8988T (cell line): ENCODE measurements around the gene PCK1.

Experiments used
- DNase-seq: peaks from one replicate; pipeline ENCODE4 v3.0.0; 2011

PCK1 gene

DNA sequence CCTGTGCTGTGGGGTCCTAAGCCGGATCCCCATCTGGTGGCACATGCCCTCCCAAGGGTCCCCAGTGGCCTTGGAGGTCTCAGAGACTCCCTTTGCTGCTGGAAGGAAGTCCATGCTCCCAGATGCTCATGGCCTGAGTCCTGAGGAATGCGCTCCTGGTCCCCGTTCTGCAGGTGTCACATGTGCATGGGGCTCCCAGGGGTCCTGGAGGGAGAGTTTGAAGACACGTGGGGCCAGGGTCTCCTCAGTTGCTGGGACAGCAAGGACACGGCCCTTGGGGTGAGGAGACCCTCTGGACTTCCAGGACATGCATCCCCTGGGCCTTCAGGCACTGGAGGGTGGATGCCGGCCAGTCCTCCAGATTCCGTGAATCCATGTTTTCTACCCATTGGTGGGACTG, 47.6 kb downstream of the PCK1 start:
- no peak for DNase-seq

DNA sequence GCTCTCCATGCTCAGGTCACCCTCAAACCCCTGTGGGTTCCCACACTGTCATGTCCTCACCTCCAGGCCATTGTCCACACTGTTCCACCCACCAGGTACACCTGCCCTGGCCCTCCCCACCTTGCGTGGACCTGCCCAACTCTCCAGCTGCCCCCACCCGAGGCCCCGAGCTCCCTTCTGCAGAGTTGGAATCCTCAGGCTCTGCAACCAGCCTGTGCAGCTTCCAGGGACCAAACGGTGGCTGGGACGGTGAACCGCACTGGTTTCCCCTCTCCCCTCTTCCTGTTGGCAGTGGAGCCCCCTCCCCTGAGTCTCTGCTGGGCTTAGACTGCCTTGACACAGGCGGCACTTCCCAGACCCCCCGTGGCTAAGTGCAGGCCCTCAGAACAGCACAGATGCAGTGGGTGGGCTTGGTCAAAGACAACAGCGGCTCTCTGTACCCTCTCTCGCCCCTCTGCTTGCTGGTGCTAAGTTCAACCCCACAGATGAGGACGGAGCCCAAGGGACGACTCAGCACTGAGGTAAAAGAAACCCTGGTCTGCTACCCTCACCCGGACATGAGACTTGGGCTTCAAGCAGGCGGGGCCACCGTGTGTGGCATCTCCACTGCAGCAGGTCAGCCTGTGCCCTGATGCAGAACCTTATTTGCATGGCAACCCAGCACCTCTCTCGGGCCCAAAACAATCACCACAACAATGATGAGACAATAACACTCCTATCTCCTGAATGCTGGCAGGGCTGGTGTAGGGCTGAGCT, 48.4 kb downstream of the PCK1 start:
- DNase-seq = no peak

DNA sequence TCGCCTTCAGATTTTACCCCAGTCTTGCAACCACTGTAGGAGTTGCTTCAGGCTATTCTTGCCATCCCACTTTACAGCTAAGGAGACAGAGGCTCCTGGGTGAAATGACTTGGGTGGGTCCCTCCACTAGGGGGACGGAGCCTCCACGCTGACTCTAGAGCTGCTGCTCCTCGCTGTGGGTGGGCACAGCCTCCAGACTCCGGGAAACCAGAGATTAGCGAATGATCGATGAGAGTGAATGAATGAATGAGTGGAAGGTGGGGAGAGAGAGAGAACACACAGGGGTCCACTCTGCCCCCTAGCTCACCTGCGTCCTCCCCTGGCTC, 48.9 kb downstream of the PCK1 start:
- no peak for DNase-seq

DNA sequence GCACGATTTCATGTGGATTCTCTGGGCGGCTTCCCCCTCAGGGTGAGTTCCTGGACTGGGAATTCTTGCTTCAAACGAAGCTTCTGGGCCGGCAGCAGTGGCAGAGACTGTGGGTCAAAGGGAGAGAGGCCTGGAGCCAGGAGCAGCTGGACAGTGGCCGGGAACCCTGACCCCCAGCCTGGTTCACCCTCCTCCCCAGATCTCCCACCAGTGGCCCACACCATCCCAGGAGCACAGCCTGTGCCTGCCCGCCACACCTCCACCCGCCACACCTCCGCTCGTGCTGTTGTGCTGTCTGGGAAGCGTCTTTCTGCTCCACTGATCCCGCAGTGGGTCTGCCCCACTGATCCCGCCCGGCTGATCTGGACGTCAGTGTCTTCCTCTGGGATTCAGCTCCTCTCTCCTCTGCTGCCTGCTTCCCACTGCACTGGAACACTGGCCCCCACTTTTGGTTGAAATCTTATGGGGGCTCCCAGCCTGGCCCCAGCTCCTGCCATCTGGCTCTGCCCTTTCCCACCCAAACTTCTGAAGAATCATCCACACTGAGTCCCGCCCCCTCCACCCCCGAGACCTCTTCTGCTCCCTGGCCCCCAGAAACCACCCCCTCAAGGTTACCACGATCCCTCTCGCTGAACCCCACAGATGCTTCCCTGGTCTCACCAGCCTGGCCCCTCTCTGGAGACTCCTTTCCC, 49.5 kb downstream of the PCK1 start:
- no peak for DNase-seq

DNA sequence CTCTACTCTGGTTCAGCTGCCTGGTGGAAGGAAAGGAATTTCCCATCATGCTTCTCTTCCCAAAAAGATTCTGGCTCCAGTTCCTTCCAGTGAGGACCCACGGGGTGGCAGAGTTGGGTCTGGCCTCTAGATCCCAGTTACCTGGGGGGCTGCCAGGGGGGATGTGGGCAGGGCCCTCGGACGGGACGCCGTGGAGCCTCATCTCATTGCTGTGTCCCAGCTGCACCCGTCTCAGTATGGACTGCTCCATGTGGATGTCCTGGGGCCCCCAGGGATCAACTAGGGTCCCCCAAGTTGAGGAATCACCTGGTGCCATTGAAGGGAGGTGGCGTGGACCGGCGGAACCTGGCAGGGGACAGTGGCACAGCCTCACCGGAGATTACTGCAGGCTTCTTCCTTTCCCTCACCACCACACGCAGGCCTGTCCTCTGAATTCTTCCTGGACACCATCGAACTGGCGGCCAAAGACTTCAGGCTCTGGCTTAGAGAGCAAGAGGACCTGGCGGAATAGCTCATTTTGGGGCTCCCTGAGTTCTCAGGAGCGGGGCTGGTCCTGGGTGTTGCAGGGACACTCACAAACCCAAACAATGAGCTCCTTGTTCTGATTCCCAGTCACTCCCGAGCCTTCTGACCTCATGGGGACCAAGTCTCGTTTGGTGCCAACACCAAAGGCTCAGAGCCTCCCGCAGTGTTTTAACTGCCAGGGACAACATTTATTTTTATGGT, 50.8 kb downstream of the PCK1 start:
- no peak for DNase-seq

- no peak for DNase-seq
Measured at GRCh38 chr20:57612436-57612835, 51.5 kb downstream of the PCK1 start.

DNA sequence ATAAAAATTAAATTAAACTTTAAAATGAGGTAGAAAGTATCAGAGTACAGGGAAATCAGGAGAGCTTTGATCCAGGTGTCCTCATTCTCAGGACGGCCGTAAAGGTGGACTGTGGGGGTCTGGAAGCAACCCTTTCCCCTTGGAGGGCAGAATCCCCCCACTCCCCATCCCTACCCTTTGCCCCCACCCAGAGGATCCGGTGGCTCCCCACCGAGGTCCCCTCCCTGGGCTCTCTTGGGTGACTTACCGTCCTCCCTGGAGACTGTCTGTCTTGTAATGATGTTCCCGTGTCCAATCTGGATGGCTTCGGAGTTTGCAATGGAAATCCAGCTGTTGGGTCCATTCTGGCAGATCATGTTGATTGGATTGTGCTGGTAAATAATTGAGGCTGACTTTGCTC, 52.0 kb downstream of the PCK1 start:
- no peak for DNase-seq

DNA sequence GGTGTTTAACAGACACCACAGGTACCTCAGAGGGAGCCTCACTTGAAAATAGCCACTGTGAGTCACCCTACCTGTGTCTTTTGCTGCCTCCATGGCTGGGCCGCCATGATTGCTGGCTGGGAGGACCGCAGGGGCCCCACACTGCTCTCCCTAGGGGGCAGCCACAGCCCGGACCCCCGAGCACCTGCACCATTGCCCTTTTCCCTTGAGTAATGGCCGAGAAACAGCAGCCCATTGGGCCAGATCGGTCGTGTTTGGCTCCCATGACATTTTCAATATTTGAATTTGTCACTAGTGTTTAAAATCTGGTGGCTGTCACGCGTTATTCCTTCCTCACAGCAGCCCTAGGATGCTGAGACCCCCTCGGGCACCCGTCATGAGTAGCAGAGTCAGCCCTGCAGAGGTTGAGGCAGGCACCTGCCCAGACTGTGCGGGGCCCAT, 52.6 kb downstream of the PCK1 start:
- no peak for DNase-seq

DNA sequence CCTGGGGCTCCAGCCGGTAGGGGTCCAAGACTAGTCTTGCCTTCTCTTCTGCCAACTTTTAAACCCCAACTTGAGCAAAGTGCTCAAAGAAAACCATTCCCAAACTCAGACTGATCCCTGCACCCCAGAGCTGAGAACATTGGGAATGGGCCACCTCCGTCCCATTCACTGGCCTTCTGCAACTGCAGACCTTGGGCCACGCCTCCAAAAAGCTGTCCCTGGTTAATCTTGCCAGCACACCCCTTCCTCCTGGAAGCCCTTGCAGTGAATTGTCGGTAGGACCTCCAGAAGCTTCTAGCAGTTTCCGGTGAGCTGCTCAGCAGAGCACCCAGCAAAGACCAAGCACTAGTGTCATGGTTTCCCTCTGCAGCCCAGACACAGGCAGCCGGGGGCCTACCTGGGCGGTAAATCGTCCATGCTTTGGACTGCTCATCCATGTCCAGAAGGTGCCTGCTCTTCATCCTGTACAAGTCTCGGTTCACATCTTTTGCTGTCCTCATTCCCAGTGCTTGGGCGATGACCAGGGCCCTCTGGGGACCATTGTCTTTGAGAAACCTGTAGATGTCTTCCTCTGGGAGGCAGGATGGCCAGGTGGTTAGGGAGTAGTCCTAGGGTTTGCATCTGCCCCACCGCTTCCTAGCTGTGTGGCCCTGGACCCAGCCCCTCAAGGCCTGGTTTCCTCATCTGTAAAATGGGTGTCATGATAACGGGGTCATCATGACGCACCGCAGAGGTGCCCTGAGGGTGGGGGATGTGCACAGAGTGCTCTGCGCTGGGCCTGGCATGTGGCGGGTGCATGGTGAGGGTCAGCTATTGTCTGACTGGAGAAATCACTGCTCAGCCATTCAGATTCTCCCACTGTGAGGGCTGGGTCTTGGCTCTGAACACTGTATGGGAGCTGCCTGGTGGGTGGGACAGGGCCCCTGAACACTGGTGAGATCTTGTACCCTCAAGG, 53.9 kb downstream of the PCK1 start:
- no peak for DNase-seq

GRCh38 chr20:57615445-57615811, 54.5 kb downstream of the PCK1 start:
- no peak for DNase-seq

GRCh38 chr20:57616143-57616951, 55.4 kb downstream of the PCK1 start:
- DNase-seq = no peak

DNA sequence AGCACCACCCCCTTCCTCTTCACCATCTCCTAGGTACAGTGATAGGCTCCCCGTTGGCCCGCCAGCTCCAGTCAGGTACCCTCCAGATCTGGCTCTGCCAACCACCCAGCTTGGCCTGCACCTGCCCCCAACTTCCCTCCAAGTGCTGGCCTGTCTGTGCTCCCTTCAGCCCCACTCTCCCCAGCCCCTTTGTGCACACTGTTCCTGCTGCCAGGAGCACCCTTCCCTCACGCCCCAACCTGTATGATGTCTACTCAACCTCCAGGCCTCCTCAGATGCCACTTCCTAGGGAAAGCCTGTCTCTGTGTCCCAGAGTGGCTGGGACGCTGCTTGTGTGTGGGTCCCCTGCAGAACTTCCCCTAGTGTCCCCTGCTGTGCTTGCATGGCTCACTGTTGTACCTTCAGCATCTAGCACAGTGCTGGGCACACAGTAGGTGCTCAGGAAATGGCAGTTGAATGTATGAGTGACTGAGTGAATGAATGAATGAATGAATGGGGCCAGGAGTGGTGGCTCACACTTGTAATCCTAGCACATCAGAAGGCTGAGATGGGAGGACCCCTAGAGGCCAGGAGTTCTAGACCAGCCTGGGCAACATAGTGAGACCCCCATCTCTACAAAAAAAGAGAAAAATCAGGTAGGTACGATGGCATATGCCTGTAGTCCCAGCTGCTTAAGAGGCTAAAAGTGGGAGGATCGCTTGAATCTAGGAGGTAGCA, 56.3 kb downstream of the PCK1 start:
- DNase-seq = no peak
